Stomach (tissue), 9 donors: ENCODE results near the gene LDLRAD3. TPM values are rescaled to one million over a fixed set of nuclear protein-coding genes. Genes with fewer than 3 reads are reported as not detected.

Experiments used
- DNase-seq, 2 donors: peaks; one replicate each; pipeline versions ENCODE4 v3.0.0 to v3.0.0-alpha.2; 2013 to 2019
- H3K27ac ChIP-seq, 5 donors: fragments of 200-600 bp in 4 of 5; sonication (generic) in 4 of 5; one replicate each; pipeline ENCODE4 v1.5.1; 2013 to 2019; ENCODE audit warnings: mild to moderate bottlenecking in 1 of 5, moderate library complexity in 1 of 5
- H3K27me3 ChIP-seq, 3 donors: fragments of 200-600 bp; sonication (generic); one replicate each; pipeline ENCODE4 v1.5.1; 2017 to 2019; ENCODE audit warnings: mixed run types in 1 of 3
- H3K36me3 ChIP-seq, 4 donors: fragments of 200-600 bp; sonication (generic); 1 replicate in 3 of 4; 2 replicates in 1 of 4; pipeline ENCODE4 v1.5.1; 2016 to 2019
- H3K4me1 ChIP-seq, 4 donors: fragments of 200-600 bp; sonication (generic); one replicate each; pipeline ENCODE4 v1.5.1; 2016 to 2019
- H3K4me3 ChIP-seq, 4 donors: fragments of 200-600 bp; sonication (generic) in 3 of 4; one replicate each; pipeline ENCODE4 v1.5.1; 2016 to 2019; ENCODE audit warnings: mild to moderate bottlenecking in 1 of 4
- H3K9me3 ChIP-seq, 4 donors: fragments of 200-600 bp; sonication (generic); one replicate each; pipeline ENCODE4 v1.5.1; 2016 to 2019
- CTCF ChIP-seq, 7 experiments: fragments of 450-650 bp in 4 of 7; fragments of 200-600 bp in 3 of 7; sonication (generic) in 3 of 7; IDR thresholded peaks; one replicate each; pipeline ENCODE4 v1.5.1; 2016 to 2019; ENCODE audit warnings: antibody characterized with exemption in 7 of 7, control low read depth in 2 of 7, mild to moderate bottlenecking in 1 of 7
- EP300 ChIP-seq: sonication (generic); formaldehyde crosslinking; IDR thresholded peaks from one replicate; pipeline ENCODE4 v1.6.1; 2017; ENCODE audit warnings: antibody characterized with exemption
- POLR2A ChIP-seq, 4 donors: fragments of 450-650 bp; IDR thresholded peaks; one replicate each; pipeline ENCODE4 v1.6.1; 2016; ENCODE audit warnings: antibody characterized with exemption in 4 of 4, control low read depth in 2 of 4, mild to moderate bottlenecking in 1 of 4, moderate library complexity in 1 of 4
- POLR2AphosphoS5 ChIP-seq, 3 donors: sonication (generic); formaldehyde crosslinking; IDR thresholded peaks; one replicate each; pipeline ENCODE4 v1.6.1; 2016; ENCODE audit warnings: antibody characterized with exemption in 3 of 3
- WGBS, 5 donors: extraction: QIAGEN DNeasy Blood & Tissue Kit in 3 of 5; methylation state at CpG; one replicate each; pipeline versions ENCODE4 v1.1.5 to v1.1.7; 2013 to 2018; 5-methylcytosine and 5-hydroxymethylcytosine counted together
- intact Hi-C: fragments of 100-400 bp; cut with DNase I; formaldehyde crosslinking; loops from one replicate; pipeline ENCODE4 v1.15.1; 2023; ENCODE audit warnings: low total_unique reads
- polyA plus RNA-seq, 3 donors: library from polyadenylated mRNA; stranded (reverse); fragments of 200-250 nt; gene quantifications; one replicate each; pipeline ENCODE4 v1.2.3, GENCODE V29; 2013
- total RNA-seq, 5 donors: library from RNA; depleted of rRNA; stranded (reverse); fragments of >200 nt; gene quantifications; one replicate each; pipeline versions ENCODE4 v1.1.0 to v1.2.3, GENCODE V29; 2014 to 2016
- donor health status: healthy with polysubstance abuse.
- donor health status: Bipolar disorder and iron deficiency.
- donor health status: healthy.

LDLRAD3 gene
- total and polyA plus RNA-seq, 8 donors: 2.0 to 22.8 (median 7.9) TPM

- 92 to 97% (median 94%) methylated on average over 5 of the region's 5 CpGs for WGBS, 5 donors
- TF ChIP-seq CTCF (IDR thresholded peaks at IDR 0.05): no peak
- no peak for TF ChIP-seq EP300
- TF ChIP-seq POLR2AphosphoS5 (IDR thresholded peaks at IDR 0.05): no peak
- TF ChIP-seq POLR2A (IDR thresholded peaks at IDR 0.05): no peak
- Histone ChIP-seq H3K4me3 (no peak overlapping the region), H3K27me3 (no peaks in the 10 kb centered on the region), H3K27ac (no peak overlapping the region), H3K36me3 (peaks cover 0 to 6% (median 0%) of the 10 kb centered on the region in 4 donors), H3K4me1 (peaks cover 0 to 9% (median 0%) of the 10 kb centered on the region in 4 donors), H3K9me3 (no peaks in the 10 kb centered on the region)
- DNase-seq: no peak
- intact Hi-C loops: no loop called here
These were observed 163.7 kb downstream of the LDLRAD3 start for GRCh38 chr11:36107547-36107946.

GRCh38 chr11:36108881-36109589, 165.2 kb downstream of the LDLRAD3 start:
- H3K27ac ChIP-seq: no peak overlapping the region
- H3K4me3 ChIP-seq: no peak overlapping the region
- TF ChIP-seq CTCF (IDR thresholded peaks at IDR 0.05) (no peak), POLR2A (IDR thresholded peaks at IDR 0.05) (no peak), EP300 (no peak), POLR2AphosphoS5 (IDR thresholded peaks at IDR 0.05) (no peak)
- peaks cover 0 to 11% (median 7%) of the 10 kb centered on the region in 4 donors for H3K9me3 ChIP-seq
- intact Hi-C loops: no loop called here
- H3K27me3 ChIP-seq: no peaks in the 10 kb centered on the region
- 84 to 94% (median 90%) methylated on average over 12 of the region's 12 CpGs for WGBS, 5 donors
- peaks cover 0 to 19% (median 0%) of the 10 kb centered on the region in 4 donors for H3K36me3 ChIP-seq
- H3K4me1 ChIP-seq: peaks cover 0 to 9% (median 0%) of the 10 kb centered on the region in 4 donors
- no peak for DNase-seq

GRCh38 chr11:36109590-36109849, 165.7 kb downstream of the LDLRAD3 start:
- no peak overlapping the region for H3K4me3 ChIP-seq
- peaks cover 0 to 15% (median 10%) of the 10 kb centered on the region in 4 donors for H3K9me3 ChIP-seq
- TF ChIP-seq EP300 (no peak), POLR2AphosphoS5 (IDR thresholded peaks at IDR 0.05) (no peak), CTCF (IDR thresholded peaks at IDR 0.05) (no peak), POLR2A (IDR thresholded peaks at IDR 0.05) (no peak)
- no peaks in the 10 kb centered on the region for H3K27me3 ChIP-seq
- intact Hi-C loops: no loop called here
- no peak for DNase-seq
- peaks cover 0 to 8% (median 0%) of the 10 kb centered on the region in 4 donors for H3K4me1 ChIP-seq
- peaks cover 0 to 24% (median 0%) of the 10 kb centered on the region in 4 donors for H3K36me3 ChIP-seq
- 79 to 92% (median 83%) methylated on average over 3 of the region's 3 CpGs for WGBS, 5 donors
- H3K27ac ChIP-seq: no peak overlapping the region

GRCh38 chr11:36109850-36110606, 166.2 kb downstream of the LDLRAD3 start:
- WGBS, 5 donors: 59 to 75% (median 65%) methylated on average over 6 of the region's 6 CpGs
- Histone ChIP-seq H3K9me3 (peaks cover 0 to 16% (median 10%) of the 10 kb centered on the region in 4 donors), H3K36me3 (peaks cover 0 to 28% (median 0%) of the 10 kb centered on the region in 4 donors), H3K27me3 (no peaks in the 10 kb centered on the region), H3K4me3 (no peak overlapping the region), H3K27ac (no peak overlapping the region), H3K4me1 (peaks cover 0 to 5% (median 0%) of the 10 kb centered on the region in 4 donors)
- intact Hi-C loops: no loop called here
- DNase-seq: no peak
- TF ChIP-seq EP300 (no peak), CTCF (IDR thresholded peaks at IDR 0.05) (no peak), POLR2AphosphoS5 (IDR thresholded peaks at IDR 0.05) (no peak), POLR2A (IDR thresholded peaks at IDR 0.05) (no peak)
